Activated T-cell treated with anti-CD3 and anti-CD28 coated beads for 48 hours (primary cell): ENCODE results near the gene SRCIN1.

ENCODE experiments used
- DNase-seq: peaks from one replicate; pipeline ENCODE4 v3.0.0-alpha.2; 2020; ENCODE audit warnings: low read depth

The SRCIN1 gene

GRCh38 chr17:38617967-38618760, 12.4 kb upstream of the SRCIN1 start:
- no peak for DNase-seq

GRCh38 chr17:38617074-38617860, 11.5 kb upstream of the SRCIN1 start:
- DNase-seq = no peak

GRCh38 chr17:38616361-38616760, 10.6 kb upstream of the SRCIN1 start:
- no peak for DNase-seq

- no peak for DNase-seq
Measured at GRCh38 chr17:38613981-38614779, 8.4 kb upstream of the SRCIN1 start.

- DNase-seq = no peak
Measured at GRCh38 chr17:38613525-38613980, 7.8 kb upstream of the SRCIN1 start.

GRCh38 chr17:38611872-38612376, 6.2 kb upstream of the SRCIN1 start:
- no peak for DNase-seq

- DNase-seq = no peak
Measured at GRCh38 chr17:38611070-38611786, 5.5 kb upstream of the SRCIN1 start.

GRCh38 chr17:38609280-38610031, 3.7 kb upstream of the SRCIN1 start:
- no peak for DNase-seq

- no peak for DNase-seq
Measured at GRCh38 chr17:38608648-38609047, 2.9 kb upstream of the SRCIN1 start.

- no peak for DNase-seq
Measured at GRCh38 chr17:38606646-38607611, 1.2 kb upstream of the SRCIN1 start.

GRCh38 chr17:38605411-38605840, 326 bp downstream of the SRCIN1 start:
- DNase-seq = no peak

- DNase-seq = peak; percentile 25
Measured at GRCh38 chr17:38604479-38605403, 1.0 kb downstream of the SRCIN1 start.

- DNase-seq = no peak
Measured at GRCh38 chr17:38603786-38604478, 1.8 kb downstream of the SRCIN1 start.

- no peak for DNase-seq
Measured at GRCh38 chr17:38602956-38603785, 2.6 kb downstream of the SRCIN1 start.

- no peak for DNase-seq
Measured at GRCh38 chr17:38602453-38602852, 3.3 kb downstream of the SRCIN1 start.

- DNase-seq = no peak
Measured at GRCh38 chr17:38601539-38602351, 4.0 kb downstream of the SRCIN1 start.
